Stimulated activated CD4-positive, alpha-beta T cell treated with anti-CD3 and anti-CD28 coated beads, Interleukin-2, amount 100 ng/mL, for 4 hours (primary cell): ENCODE measurements around the gene NAV2.

Source experiments
- DNase-seq: peaks from one replicate; pipeline ENCODE4 v3.0.0-alpha.2; 2020; ENCODE audit warnings: low read depth

Gene NAV2

GRCh38 chr11:19973136-19973635 lies 260.5 kb downstream of the NAV2 start:
- no peak for DNase-seq

DNA sequence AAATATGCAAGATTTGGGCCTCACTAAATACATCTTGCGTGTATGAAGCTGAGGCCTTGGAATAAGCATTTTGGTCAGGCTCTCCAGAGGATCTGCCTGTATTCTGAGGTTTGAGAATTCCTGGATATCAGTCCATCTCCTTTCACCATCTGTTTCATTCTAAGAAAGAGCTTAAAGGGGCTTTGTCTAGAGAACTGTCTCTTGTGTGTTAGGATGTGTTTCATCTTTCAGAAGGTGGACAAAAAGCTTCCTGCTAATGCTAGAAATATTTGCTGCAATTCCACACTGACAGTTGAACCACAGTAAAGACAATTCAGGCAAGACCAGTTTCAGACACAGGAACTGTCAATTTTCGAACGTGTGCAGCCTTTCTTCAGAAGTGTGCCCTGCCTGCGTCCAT lies 262.2 kb downstream of the NAV2 start:
- DNase-seq, result no peak

DNA sequence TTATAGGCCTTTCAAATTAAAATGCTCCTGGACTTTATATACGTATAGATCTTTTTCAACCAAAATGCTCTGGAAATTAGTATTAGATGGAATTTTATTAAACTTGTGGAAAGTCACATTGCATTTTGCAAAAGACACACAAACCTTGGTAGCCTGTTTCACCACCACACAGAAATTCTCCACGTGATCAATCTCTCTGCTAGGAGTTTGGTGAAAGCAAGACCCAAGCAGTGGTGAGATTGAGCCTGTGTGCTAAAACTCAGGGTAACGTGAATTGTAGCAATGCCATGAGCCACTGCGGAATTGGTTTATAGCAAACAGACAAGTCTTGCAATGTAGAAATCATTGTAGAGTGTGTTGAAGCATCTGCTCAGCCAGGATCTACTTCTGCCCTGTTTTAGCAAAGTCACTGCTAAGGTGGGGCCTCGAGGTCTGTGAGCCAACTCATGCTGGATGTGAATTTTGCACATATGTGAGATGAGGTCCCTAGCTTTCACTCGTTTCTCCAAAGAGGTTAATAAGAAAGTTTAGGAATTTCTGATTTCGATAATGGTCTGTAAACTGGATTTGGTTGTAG lies 262.9 kb downstream of the NAV2 start:
- no peak for DNase-seq

GRCh38 chr11:19976281-19976941 lies 263.8 kb downstream of the NAV2 start:
- no peak for DNase-seq

DNA sequence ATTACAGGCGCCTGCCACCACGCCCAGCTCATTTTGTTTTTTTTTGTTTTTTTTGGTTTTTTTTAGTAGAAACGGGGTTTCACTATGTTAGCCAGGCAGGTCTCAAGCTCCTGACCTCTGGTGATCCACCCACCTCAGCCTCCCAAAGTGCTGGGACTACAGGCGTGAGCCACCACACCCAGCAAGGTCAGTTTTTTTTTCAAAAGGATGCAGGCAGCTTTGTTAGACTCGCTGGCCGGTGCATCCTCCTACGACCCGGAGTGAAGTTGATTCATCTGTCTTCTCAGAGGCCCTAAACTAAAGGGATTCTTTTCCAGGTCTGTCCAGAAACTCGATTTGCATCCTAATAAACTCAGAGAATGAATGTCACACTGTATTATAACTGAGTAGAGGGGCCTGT lies 265.3 kb downstream of the NAV2 start:
- no peak for DNase-seq

- DNase-seq, result no peak
Observed at GRCh38 chr11:19978668-19979518, 266.3 kb downstream of the NAV2 start.

- DNase-seq, result no peak
Observed at GRCh38 chr11:19979519-19979845, 266.8 kb downstream of the NAV2 start.

DNA sequence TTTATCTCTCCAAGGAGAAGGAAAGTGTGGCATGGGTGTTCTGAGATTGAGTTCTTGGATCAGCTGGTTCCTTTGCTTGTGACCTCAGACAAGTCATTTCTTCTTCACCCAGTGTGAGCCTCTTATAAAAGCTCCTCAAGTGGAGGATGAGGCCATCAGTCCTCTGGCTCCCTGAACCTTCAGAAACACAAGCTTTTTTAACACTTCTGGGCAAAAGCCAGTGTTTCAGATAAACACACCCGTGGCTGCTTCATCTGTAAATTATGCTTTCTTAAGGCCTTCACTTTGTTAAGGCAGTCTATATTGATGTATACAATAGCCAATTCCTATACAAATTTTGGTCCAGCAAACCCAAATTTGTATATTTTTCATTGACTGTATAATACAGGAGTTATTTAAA lies 267.8 kb downstream of the NAV2 start:
- no peak for DNase-seq

DNA sequence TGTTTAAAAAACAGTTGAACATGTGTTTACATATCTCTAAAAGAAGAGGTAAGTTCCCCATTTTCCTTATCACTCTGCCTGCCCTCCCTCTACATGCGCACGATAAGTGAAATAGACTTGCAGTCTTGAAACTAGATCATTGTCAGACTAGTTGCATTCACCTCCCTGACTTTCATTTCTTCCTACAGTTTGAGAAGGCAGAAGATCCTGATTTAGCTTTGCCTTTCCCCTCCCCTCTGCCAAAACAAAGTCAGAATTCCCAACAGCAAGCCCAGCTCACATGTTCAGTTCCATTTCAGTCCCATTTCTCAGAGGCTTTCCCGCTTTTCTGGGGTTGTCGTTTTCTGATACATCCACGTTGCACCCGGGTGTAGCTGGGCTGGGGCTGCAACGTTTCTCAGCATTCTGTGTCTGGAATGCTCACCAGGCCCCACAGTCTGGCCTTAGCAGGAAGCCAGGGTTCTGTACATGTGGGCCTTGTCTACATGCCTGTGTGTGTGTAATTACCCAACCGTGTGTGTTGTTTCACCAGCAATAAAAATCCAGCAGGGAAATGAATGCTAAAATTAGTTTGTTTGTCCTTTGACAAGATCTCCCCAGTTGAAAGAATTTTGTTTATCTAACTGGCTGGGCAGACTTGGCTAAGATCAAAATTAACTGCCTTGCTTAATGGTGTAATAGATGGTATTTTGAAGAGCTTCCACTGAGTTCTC lies 268.5 kb downstream of the NAV2 start:
- DNase-seq, result no peak

GRCh38 chr11:19982774-19983495 lies 270.3 kb downstream of the NAV2 start:
- no peak for DNase-seq

- no peak for DNase-seq
Observed at GRCh38 chr11:19984048-19984742, 271.6 kb downstream of the NAV2 start.

DNA sequence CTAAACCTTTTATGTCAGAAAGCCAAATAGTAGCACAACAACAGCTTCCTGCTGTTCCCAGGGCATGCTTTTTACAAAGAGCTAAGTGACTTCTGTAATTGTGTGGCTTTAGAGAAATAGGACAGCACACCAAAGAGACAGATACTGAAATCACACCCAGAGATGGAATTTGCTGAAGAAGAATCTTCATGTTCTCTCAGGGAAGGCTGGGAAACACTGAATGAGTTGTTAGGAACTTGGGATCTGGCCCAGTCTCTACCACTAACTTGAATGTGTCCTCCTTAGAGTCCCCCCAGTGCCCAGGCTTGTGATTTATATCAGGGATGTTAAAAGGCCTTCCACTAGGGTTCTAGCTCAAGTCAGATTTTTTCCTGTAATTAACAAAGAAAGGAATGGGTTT lies 272.5 kb downstream of the NAV2 start:
- no peak for DNase-seq

GRCh38 chr11:19987331-19987801 lies 274.7 kb downstream of the NAV2 start:
- DNase-seq, result no peak

DNA sequence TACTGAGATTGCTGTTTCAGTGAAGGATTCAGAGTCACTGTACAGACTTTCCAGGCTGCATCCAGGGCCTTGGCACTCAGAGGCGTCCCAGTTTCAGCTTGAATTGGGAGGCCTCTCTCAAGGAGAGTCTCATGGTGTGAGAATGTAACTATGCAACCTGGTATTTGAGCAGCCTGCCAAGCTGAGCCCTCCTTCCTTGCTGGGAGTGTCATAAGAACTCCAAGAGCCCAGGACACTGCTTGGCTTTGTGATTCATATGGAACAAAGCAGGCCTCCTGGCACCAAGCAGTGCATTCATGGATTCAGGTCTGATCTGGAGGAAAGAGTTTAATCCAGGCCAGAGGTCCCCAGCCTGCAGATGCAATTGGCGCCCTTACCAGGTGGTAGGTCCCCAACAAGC lies 276.0 kb downstream of the NAV2 start:
- no peak for DNase-seq

- no peak for DNase-seq
Observed at GRCh38 chr11:19989191-19989590, 276.6 kb downstream of the NAV2 start.

DNA sequence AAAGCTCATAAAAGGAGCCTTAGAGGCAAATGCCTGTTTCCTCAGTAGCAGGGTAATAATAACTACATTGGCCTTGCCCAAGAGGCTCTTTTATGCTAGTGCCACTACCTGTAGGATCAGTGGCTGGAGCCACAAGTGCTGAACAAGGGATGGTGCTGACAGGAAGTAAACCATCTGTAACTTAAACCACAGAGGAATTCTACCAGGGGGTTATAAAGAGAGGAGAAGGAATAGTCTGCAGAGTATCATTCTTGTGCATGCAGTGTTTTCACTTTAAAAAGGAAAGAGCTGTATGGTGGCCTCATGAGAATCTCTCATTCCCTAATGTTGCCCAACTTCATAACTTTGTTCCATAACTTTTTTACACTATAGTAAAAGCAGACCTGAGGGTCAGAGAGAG lies 279.5 kb downstream of the NAV2 start:
- DNase-seq, result no peak

- no peak for DNase-seq
Observed at GRCh38 chr11:19992998-19993397, 280.4 kb downstream of the NAV2 start.

DNA sequence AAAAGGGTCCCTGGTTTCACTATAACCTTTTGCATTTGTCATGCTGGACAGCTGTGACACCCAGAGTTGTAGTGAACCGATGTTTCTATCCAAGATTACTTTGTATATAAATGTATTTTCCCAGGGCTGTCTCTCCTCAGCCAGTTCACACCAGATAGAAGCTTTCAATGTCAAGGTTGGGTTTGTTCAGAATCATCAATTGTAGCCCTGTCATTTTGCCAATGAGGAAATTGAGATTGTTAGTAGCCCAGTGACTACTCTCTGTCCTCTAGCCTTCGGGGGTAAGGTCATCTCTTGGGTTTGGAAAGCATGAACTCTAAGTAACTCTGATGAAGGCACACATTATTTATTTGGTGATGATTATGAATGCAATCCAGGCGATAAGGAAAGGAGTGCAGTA lies 282.0 kb downstream of the NAV2 start:
- DNase-seq, result no peak

DNA sequence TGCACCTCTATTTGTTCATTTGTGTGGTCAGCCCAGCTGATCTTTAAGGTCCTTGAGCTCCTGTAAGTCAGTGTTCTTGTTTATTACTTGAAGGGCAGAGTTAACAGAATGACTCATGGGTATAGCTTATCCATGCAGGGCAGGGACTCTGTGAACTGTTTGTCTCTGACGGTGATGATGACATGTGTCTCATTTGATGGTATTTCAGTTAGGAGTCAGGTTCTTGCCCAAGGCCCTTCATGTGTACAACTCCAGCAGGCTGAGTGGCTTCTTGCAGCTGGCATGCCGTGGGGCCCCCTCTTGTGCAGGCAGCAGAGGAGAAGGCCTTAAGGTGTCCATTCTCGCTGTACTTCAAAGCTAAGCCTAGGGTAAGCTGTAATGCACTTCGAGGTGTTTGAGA lies 282.5 kb downstream of the NAV2 start:
- DNase-seq, result no peak

GRCh38 chr11:19996571-19996970 lies 283.9 kb downstream of the NAV2 start:
- no peak for DNase-seq

- no peak for DNase-seq
Observed at GRCh38 chr11:20000022-20000350, 287.3 kb downstream of the NAV2 start.
